Suprapubic skin (tissue), 4 donors: ENCODE data around the gene RTEL1. TPM values are rescaled to one million over a fixed set of nuclear protein-coding genes. Genes with fewer than 3 reads are reported as not detected.
A peak's percentile ranks its signal among the peaks of the same experiment; 100 is the strongest.

Source experiments
- DNase-seq, 2 donors: peaks; one replicate each; pipeline ENCODE4 v3.0.0-alpha.2; 2019; ENCODE audit warnings: low spot score in 2 of 2
- H3K27ac ChIP-seq: fragments of 200-600 bp; sonication (generic); one replicate; pipeline ENCODE4 v1.5.1; 2019
- H3K27me3 ChIP-seq: fragments of 200-600 bp; sonication (generic); one replicate; pipeline ENCODE4 v1.5.1; 2019
- H3K36me3 ChIP-seq: fragments of 200-600 bp; sonication (generic); one replicate; pipeline ENCODE4 v1.5.1; 2019
- H3K4me1 ChIP-seq: fragments of 200-600 bp; sonication (generic); one replicate; pipeline ENCODE4 v1.5.1; 2019
- H3K4me3 ChIP-seq: fragments of 200-600 bp; sonication (generic); one replicate; pipeline ENCODE4 v1.5.1; 2019; ENCODE audit warnings: mild to moderate bottlenecking
- H3K9me3 ChIP-seq: fragments of 200-600 bp; sonication (generic); one replicate; pipeline ENCODE4 v1.5.1; 2019
- CTCF ChIP-seq, 2 donors: fragments of 200-600 bp in 1 of 2; fragments of 450-650 bp in 1 of 2; sonication (generic) in 1 of 2; IDR thresholded peaks; one replicate each; pipeline ENCODE4 v1.5.1; 2016 to 2019; ENCODE audit warnings: antibody characterized with exemption in 2 of 2, mild to moderate bottlenecking in 1 of 2, moderate library complexity in 1 of 2
- EP300 ChIP-seq: sonication (generic); formaldehyde crosslinking; IDR thresholded peaks from one replicate; pipeline ENCODE4 v1.6.1; 2017; ENCODE audit warnings: antibody characterized with exemption
- POLR2A ChIP-seq, 2 donors: fragments of 450-650 bp; IDR thresholded peaks; one replicate each; pipeline ENCODE4 v1.6.1; 2017; ENCODE audit warnings: antibody characterized with exemption in 2 of 2, mild to moderate bottlenecking in 2 of 2, moderate library complexity in 2 of 2
- POLR2AphosphoS5 ChIP-seq, 3 donors: sonication (generic); formaldehyde crosslinking; IDR thresholded peaks; one replicate each; pipeline ENCODE4 v1.6.1; 2017; ENCODE audit warnings: antibody characterized with exemption in 3 of 3
- WGBS: methylation state at CpG from one replicate; pipeline ENCODE4 v1.1.5; 2018; 5-methylcytosine and 5-hydroxymethylcytosine counted together
- total RNA-seq, 4 donors: library from RNA; depleted of rRNA; stranded (reverse); fragments of >200 nt; gene quantifications; one replicate each; pipeline ENCODE4 v1.1.0, GENCODE V29; 2016

The RTEL1 gene
- total RNA-seq, 4 donors from 2014 or later = 6.9 to 26.6 (median 13.9) TPM

GRCh38 chr20:63740627-63741353, 82.7 kb downstream of the RTEL1 start:
- H3K9me3 ChIP-seq = no peaks in the 10 kb centered on the region
- peaks cover 25% of the 10 kb centered on the region for H3K36me3 ChIP-seq
- peak; percentile 96 for DNase-seq
- peaks cover 56% of the 10 kb centered on the region for H3K4me1 ChIP-seq
- H3K27me3 ChIP-seq = no peaks in the 10 kb centered on the region
- peak overlapping the region; percentile 74 for H3K4me3 ChIP-seq
- 0% methylated on average over 2 of the region's 29 CpGs for WGBS
- TF ChIP-seq CTCF (IDR thresholded peaks at IDR 0.05) (peak in 1 of 2 donors; percentile 40), POLR2A (IDR thresholded peaks at IDR 0.05) (no peak), EP300 (no peak), POLR2AphosphoS5 (IDR thresholded peaks at IDR 0.05) (peak in 2 of 3 donors; percentile 19 to 68)
- H3K27ac ChIP-seq = peak overlapping the region; percentile 89

- no peaks in the 10 kb centered on the region for H3K27me3 ChIP-seq
- H3K27ac ChIP-seq = peak overlapping the region; percentile 89
- DNase-seq = no peak
- no peak for TF ChIP-seq POLR2AphosphoS5 (IDR thresholded peaks at IDR 0.05)
- TF ChIP-seq CTCF (IDR thresholded peaks at IDR 0.05) = no peak
- no peak for TF ChIP-seq EP300
- TF ChIP-seq POLR2A (IDR thresholded peaks at IDR 0.05) = no peak
- H3K4me3 ChIP-seq = peak overlapping the region; percentile 74
- H3K9me3 ChIP-seq = no peaks in the 10 kb centered on the region
- peaks cover 21% of the 10 kb centered on the region for H3K36me3 ChIP-seq
- WGBS = 18% methylated on average over 3 of the region's 6 CpGs
- H3K4me1 ChIP-seq = peaks cover 51% of the 10 kb centered on the region
Observed at GRCh38 chr20:63741354-63741675, 83.2 kb downstream of the RTEL1 start.

DNA sequence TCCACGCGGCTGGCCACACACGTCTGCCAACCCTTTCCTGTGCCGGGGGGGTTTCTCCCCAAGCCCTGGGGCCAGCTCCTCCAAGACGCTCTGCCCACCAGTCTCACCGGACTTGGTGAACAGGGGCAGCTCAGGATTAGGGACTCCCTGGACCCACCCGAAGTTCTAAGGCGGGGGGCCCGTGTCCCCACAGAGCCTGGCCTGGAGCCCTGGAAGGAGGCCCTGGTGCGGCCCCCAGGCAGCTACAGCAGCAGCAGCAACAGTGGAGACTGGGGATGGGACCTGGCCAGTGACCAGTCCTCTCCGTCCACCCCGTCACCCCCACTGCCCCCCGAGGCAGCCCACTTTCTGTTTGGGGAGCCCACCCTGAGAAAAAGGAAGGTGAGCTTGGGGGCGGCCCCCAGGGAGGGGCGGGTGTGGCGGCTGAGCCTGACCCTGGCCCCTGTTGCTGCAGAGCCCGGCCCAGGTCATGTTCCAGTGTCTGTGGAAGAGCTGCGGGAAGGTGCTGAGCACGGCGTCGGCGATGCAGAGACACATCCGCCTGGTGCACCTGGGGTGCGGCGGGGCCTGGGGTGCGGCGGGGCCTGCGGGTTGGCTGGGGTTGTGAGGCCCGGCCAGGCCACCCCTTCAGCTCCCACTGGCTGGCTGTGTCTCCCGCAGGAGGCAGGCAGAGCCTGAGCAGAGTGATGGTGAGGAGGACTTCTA, 83.7 kb downstream of the RTEL1 start:
- no peak for DNase-seq
- Histone ChIP-seq H3K9me3 (no peaks in the 10 kb centered on the region), H3K27ac (peak overlapping the region; percentile 89), H3K4me3 (peak overlapping the region; percentile 74), H3K27me3 (no peaks in the 10 kb centered on the region), H3K4me1 (peaks cover 46% of the 10 kb centered on the region), H3K36me3 (peaks cover 21% of the 10 kb centered on the region)
- WGBS = 76% methylated on average over 7 of the region's 30 CpGs
- TF ChIP-seq EP300 (no peak), CTCF (IDR thresholded peaks at IDR 0.05) (no peak), POLR2AphosphoS5 (IDR thresholded peaks at IDR 0.05) (no peak), POLR2A (IDR thresholded peaks at IDR 0.05) (no peak)

DNA sequence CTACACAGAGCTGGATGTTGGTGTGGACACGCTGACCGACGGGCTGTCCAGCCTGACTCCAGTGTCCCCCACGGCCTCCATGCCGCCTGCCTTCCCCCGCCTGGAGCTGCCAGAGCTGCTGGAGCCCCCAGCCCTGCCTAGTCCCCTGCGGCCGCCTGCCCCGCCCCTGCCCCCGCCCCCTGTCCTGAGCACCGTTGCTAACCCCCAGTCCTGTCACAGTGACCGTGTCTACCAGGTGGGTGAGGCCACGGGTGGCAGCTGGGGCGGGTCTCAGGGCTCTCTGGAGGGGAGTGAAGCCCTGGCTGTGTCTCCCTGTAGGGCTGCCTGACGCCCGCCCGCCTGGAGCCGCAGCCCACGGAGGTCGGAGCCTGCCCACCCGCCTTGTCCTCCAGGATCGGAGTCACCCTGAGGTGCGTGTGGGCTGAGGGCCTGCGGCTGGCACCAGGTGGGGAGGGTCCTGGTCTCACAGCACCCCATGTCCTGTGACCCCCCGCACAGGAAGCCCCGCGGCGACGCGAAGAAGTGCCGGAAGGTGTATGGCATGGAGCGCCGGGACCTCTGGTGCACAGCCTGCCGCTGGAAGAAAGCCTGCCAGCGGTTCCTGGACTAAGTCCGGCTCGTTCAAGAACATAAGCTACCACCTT, 84.4 kb downstream of the RTEL1 start:
- Histone ChIP-seq H3K36me3 (peaks cover 21% of the 10 kb centered on the region), H3K9me3 (no peaks in the 10 kb centered on the region), H3K27ac (no peak overlapping the region), H3K4me3 (peak overlapping the region; percentile 74), H3K4me1 (peaks cover 39% of the 10 kb centered on the region), H3K27me3 (no peaks in the 10 kb centered on the region)
- WGBS = 73% methylated on average over 2 of the region's 37 CpGs
- TF ChIP-seq POLR2AphosphoS5 (IDR thresholded peaks at IDR 0.05) (no peak), POLR2A (IDR thresholded peaks at IDR 0.05) (no peak), CTCF (IDR thresholded peaks at IDR 0.05) (no peak), EP300 (no peak)
- peak in 1 of 2 donors; percentile 80 for DNase-seq
